HCT116 (cell line): ENCODE results near the gene SELENON.

Source experiments
- EZH2 ChIP-seq: fragments of 200-600 bp; sonication (generic); IDR thresholded peaks from 2 replicates; pipeline ENCODE4 v1.6.1; 2017; ENCODE audit warnings: antibody characterized with exemption, mixed run types
- POLR2A ChIP-seq: IDR thresholded peaks from 2 replicates; pipeline ENCODE4 v1.7.0; 2011; ENCODE audit warnings: borderline replicate concordance; ENCODE audit not compliant: insufficient read depth, insufficient read length; ENCODE audit errors: extremely low read depth

DNA sequence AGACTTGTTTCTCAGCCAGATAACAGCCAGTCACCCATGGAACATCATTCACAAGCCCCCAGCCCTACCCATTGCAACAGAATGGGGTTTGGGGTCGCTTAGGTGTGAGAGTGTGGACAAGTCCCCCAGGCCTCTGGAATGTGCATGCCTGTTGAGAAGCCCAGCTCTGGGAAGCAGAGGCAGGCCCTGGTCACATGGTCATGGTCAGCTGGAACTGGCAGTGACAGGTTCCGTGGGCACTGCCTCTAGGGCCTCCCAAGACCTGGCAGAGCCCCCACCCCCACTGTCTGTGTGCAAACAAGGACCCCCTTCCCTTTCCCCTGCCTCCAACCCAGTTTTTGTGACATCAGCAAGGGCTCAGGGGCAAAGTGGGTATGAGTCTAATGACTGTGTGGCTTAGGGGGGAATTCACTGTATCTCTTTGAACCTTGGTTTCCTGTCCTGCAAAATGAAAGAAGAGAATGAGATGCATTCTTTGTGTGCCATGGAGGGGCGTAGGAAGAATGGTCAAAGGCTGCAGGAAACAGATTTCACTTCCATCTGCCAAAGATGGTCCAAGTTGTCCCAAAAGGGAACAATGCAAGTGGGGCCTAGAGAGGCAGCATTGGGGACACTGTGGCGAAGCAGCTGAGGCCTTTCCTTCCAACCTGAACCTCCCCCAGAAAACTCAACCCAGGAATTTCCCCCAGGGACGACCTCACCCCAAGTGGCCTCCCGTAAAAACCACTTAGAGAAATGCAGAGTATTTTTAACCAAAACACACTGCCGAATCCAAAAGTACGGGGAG lies 34.7 kb upstream of the SELENON start:
- TF ChIP-seq EZH2: no peak
- no peak for TF ChIP-seq POLR2A
